ENCODE results near the gene SCYGR5. TPM values are rescaled to one million over a fixed set of nuclear protein-coding genes. Genes with fewer than 3 reads are reported as not detected.

SCYGR5 gene
- total RNA-seq, 4 donors from 2014 or later = not detected

GRCh38 chr2:227627769-227628168 lies 38.8 kb upstream of the SCYGR5 start:
- no peak overlapping the region for H3K27ac ChIP-seq
- H3K4me1 ChIP-seq = no peaks in the 10 kb centered on the region
- intact Hi-C loops (cut with DNase I; ENCODE audit: low total_unique reads) = no loop called here
- TF ChIP-seq CTCF (IDR thresholded peaks at IDR 0.05) = no peak
- TF ChIP-seq POLR2A (IDR thresholded peaks at IDR 0.05) = no peak
- no peaks in the 10 kb centered on the region for H3K9me3 ChIP-seq
- no peaks in the 10 kb centered on the region for H3K27me3 ChIP-seq
- no peak overlapping the region for H3K4me3 ChIP-seq
- no peaks in the 10 kb centered on the region for H3K36me3 ChIP-seq
- DNase-seq = no peak

GRCh38 chr2:227629435-227629834 lies 37.2 kb upstream of the SCYGR5 start:
- intact Hi-C loops (cut with DNase I; ENCODE audit: low total_unique reads) = no loop called here
- DNase-seq = no peak
- Histone ChIP-seq H3K27me3 (no peaks in the 10 kb centered on the region), H3K4me3 (no peak overlapping the region), H3K9me3 (no peaks in the 10 kb centered on the region), H3K27ac (no peak overlapping the region), H3K36me3 (no peaks in the 10 kb centered on the region), H3K4me1 (no peaks in the 10 kb centered on the region)
- no peak for TF ChIP-seq POLR2A (IDR thresholded peaks at IDR 0.05)
- no peak for TF ChIP-seq CTCF (IDR thresholded peaks at IDR 0.05)

- TF ChIP-seq POLR2A (IDR thresholded peaks at IDR 0.05) (no peak), CTCF (IDR thresholded peaks at IDR 0.05) (no peak)
- Histone ChIP-seq H3K27ac (no peak overlapping the region), H3K9me3 (no peaks in the 10 kb centered on the region), H3K36me3 (no peaks in the 10 kb centered on the region), H3K4me3 (no peak overlapping the region), H3K27me3 (no peaks in the 10 kb centered on the region), H3K4me1 (no peaks in the 10 kb centered on the region)
- DNase-seq = no peak
- intact Hi-C loops (cut with DNase I; ENCODE audit: low total_unique reads) = no loop called here
Measured at GRCh38 chr2:227630322-227630721, 36.3 kb upstream of the SCYGR5 start.

- Histone ChIP-seq H3K9me3 (no peaks in the 10 kb centered on the region), H3K4me3 (no peak overlapping the region), H3K27ac (no peak overlapping the region), H3K36me3 (no peaks in the 10 kb centered on the region), H3K4me1 (no peaks in the 10 kb centered on the region), H3K27me3 (no peaks in the 10 kb centered on the region)
- intact Hi-C loops (cut with DNase I; ENCODE audit: low total_unique reads) = no loop called here
- no peak for DNase-seq
- TF ChIP-seq CTCF (IDR thresholded peaks at IDR 0.05) (no peak), POLR2A (IDR thresholded peaks at IDR 0.05) (no peak)
Measured at GRCh38 chr2:227632827-227633226, 33.8 kb upstream of the SCYGR5 start.

GRCh38 chr2:227634201-227634600 lies 32.4 kb upstream of the SCYGR5 start:
- H3K36me3 ChIP-seq = no peaks in the 10 kb centered on the region
- TF ChIP-seq CTCF (IDR thresholded peaks at IDR 0.05) (no peak), POLR2A (IDR thresholded peaks at IDR 0.05) (no peak)
- H3K9me3 ChIP-seq = no peaks in the 10 kb centered on the region
- no peaks in the 10 kb centered on the region for H3K27me3 ChIP-seq
- H3K4me3 ChIP-seq = no peak overlapping the region
- no peaks in the 10 kb centered on the region for H3K4me1 ChIP-seq
- intact Hi-C loops (cut with DNase I; ENCODE audit: low total_unique reads) = no loop called here
- no peak for DNase-seq
- no peak overlapping the region for H3K27ac ChIP-seq

All from uterus (tissue), 4 donors.